GM23338 (cell line): Measurements from ENCODE around the gene TCP11L2.

Source experiments
- CTCF ChIP-seq, 2 experiments: fragments of 200-600 bp in 1 of 2; sonication (generic) in 1 of 2; conservative IDR thresholded peaks; 2 replicates each; pipeline versions ENCODE4 v1.5.1 to v1.6.1; 2016 to 2017; ENCODE audit warnings: antibody characterized with exemption in 2 of 2, low read depth in 2 of 2, mild to moderate bottlenecking in 2 of 2, moderate library complexity in 1 of 2
- EZH2 ChIP-seq: fragments of 200-600 bp; sonication (generic); IDR thresholded peaks from one replicate; pipeline ENCODE4 v1.8.0; 2017; ENCODE audit warnings: antibody characterized with exemption, mild to moderate bottlenecking, low read depth; ENCODE audit not compliant: unreplicated experiment

GRCh38 chr12:106301611-106302321, 767 bp upstream of the TCP11L2 start:
- TF ChIP-seq CTCF (conservative IDR thresholded peaks at IDR 0.05; ENCODE audit: low read depth in 2 of 2) = no peak
- TF ChIP-seq EZH2 = no peak
